Kidney (tissue), 14 donors: ENCODE measurements around the gene C16orf95. TPM values are rescaled to one million over a fixed set of nuclear protein-coding genes. Genes with fewer than 3 reads are reported as not detected.

Experiments
- DNase-seq, 5 donors: peaks; one replicate each; pipeline ENCODE4 v3.0.0-alpha.2; 2013 to 2020
- FAIRE-seq: peaks from 2 replicates; lab custom pipeline; 2012; peaks lifted over from hg19 to GRCh38; lab: Jason Lieb, UNC
- H3K27ac ChIP-seq, 2 donors: one replicate each; pipeline ENCODE4 v1.7.0; 2013; ENCODE audit warnings: low read depth in 2 of 2, low read length in 2 of 2, inconsistent platforms in 1 of 2
- H3K27me3 ChIP-seq: one replicate; pipeline ENCODE4 v1.7.1; 2013; ENCODE audit warnings: low read length, inconsistent platforms; ENCODE audit not compliant: control insufficient read depth, insufficient read depth
- H3K36me3 ChIP-seq, 3 donors: one replicate each; pipeline versions ENCODE4 v1.7.0 to v1.7.1; 2013; ENCODE audit warnings: low read length in 3 of 3, control low read depth in 1 of 3, inconsistent platforms in 1 of 3; ENCODE audit not compliant: insufficient read depth in 3 of 3, control insufficient read depth in 2 of 3
- H3K4me1 ChIP-seq, 3 donors: one replicate each; pipeline versions ENCODE4 v1.7.0 to v1.7.1; 2013; ENCODE audit warnings: low read length in 3 of 3, inconsistent platforms in 1 of 3, low read depth in 1 of 3; ENCODE audit not compliant: control insufficient read depth in 2 of 3, insufficient read depth in 2 of 3
- H3K4me3 ChIP-seq, 3 donors: one replicate each; pipeline versions ENCODE4 v1.7.0 to v1.8.1; 2013; ENCODE audit warnings: low read length in 3 of 3, control low read depth in 1 of 3, inconsistent platforms in 1 of 3
- H3K9ac ChIP-seq, 3 donors: one replicate each; pipeline versions ENCODE4 v1.7.0 to v1.7.1; 2013; ENCODE audit warnings: low read length in 3 of 3, control low read depth in 1 of 3, inconsistent platforms in 1 of 3
- H3K9me3 ChIP-seq, 3 donors: one replicate each; pipeline versions ENCODE4 v1.7.0 to v1.7.1; 2013; ENCODE audit warnings: low read length in 3 of 3, control low read depth in 1 of 3, inconsistent platforms in 1 of 3; ENCODE audit not compliant: control insufficient read depth in 2 of 3, insufficient read depth in 1 of 3
- intact Hi-C: fragments of 100-400 bp; cut with DNase I; formaldehyde crosslinking; loops from one replicate; pipeline ENCODE4 v1.11.1; 2022
- polyA plus RNA-seq: library from polyadenylated mRNA; stranded (reverse); fragments of 350-450 nt; fragmentation: Illumina TruSeq; extraction: RNeasy Lipid Tissue Mini Kit (QIAGEN cat#74804); gene quantifications from one replicate; pipeline ENCODE4 v1.2.3, GENCODE V29; 2014; ENCODE audit warnings: low read depth, low replicate concordance; ENCODE audit not compliant: insufficient read depth
- total RNA-seq: library from RNA; stranded (reverse); fragmentation: NEBNext Ultra II Directional; extraction: Animal tissue kit (Norgen Biotek cat#: 25700); gene quantifications from one replicate; pipeline ENCODE4 v1.2.1, GENCODE V29; 2021
- TF ChIP-seq, protein P1 (sequence below): IDR thresholded peaks from 3 replicates; pipeline ENCODE4 v1.5.1; 2012; ENCODE audit warnings: mild to moderate bottlenecking, moderate library complexity, borderline replicate concordance; ENCODE audit not compliant: insufficient read depth; ENCODE audit errors: extremely low read depth
- donor health status: control.
- donor health status: control.
- donor health status: control.
- donor health status: control.
- donor health status: control.
- donor health status: DM: yes; HTN: yes; CAD: no.
- donor health status: Normal renal cell carcinoma (clear cell type).

The C16orf95 gene
- total and polyA plus RNA-seq, 2 donors from 2014 or later: 2.5 to 11.5 TPM

DNA sequence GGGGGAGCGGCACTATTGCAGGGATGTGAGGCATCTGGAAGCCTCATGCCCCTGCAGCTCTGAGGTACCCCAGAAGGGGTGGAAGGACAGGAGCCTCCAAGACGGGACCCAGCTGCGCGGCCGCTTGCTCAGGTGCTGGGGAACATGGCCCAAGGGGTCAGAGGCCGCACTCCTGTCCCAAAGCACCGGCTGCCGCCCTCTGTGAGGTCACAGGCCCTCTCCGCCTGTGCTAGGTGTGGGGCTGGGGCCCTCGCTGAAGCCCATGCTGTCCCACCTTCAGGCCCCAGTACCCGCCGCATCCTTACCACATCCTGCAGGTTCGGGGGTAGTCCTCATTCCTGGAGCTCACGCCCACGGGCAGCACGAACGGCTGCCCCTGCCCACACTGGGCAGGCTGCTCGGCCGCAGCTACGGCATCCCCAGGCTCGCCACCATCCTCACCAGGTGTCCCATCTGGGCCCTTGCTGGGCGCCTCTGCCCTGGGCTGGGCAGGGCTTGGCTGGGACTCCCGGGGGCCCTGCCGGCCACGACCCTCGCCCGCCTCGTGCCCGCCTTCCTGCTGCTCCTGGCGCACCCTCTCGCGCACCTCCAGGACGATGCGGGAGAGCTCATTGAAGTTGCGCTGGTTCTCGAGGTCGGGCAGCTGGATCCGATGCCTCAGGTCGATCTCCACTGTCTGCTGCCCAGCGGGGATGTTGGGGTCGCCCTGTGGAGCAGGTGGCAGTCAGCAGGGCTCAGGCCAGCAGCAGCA lies 16.6 kb upstream of the C16orf95 start:
- no peak overlapping the region for H3K9ac ChIP-seq
- no peak overlapping the region for H3K27ac ChIP-seq
- intact Hi-C loops: no loop called here
- no peaks in the 10 kb centered on the region for H3K9me3 ChIP-seq
- peaks cover 0 to 29% (median 13%) of the 10 kb centered on the region in 3 donors for H3K36me3 ChIP-seq
- TF ChIP-seq, protein P1, sequence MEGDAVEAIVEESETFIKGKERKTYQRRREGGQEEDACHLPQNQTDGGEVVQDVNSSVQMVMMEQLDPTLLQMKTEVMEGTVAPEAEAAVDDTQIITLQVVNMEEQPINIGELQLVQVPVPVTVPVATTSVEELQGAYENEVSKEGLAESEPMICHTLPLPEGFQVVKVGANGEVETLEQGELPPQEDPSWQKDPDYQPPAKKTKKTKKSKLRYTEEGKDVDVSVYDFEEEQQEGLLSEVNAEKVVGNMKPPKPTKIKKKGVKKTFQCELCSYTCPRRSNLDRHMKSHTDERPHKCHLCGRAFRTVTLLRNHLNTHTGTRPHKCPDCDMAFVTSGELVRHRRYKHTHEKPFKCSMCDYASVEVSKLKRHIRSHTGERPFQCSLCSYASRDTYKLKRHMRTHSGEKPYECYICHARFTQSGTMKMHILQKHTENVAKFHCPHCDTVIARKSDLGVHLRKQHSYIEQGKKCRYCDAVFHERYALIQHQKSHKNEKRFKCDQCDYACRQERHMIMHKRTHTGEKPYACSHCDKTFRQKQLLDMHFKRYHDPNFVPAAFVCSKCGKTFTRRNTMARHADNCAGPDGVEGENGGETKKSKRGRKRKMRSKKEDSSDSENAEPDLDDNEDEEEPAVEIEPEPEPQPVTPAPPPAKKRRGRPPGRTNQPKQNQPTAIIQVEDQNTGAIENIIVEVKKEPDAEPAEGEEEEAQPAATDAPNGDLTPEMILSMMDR: no peak
- no peak for FAIRE-seq
- DNase-seq: peak in 1 of 5 donors; percentile 68
- H3K27me3 ChIP-seq: no peaks in the 10 kb centered on the region
- no peaks in the 10 kb centered on the region for H3K4me1 ChIP-seq
- H3K4me3 ChIP-seq: no peak overlapping the region

DNA sequence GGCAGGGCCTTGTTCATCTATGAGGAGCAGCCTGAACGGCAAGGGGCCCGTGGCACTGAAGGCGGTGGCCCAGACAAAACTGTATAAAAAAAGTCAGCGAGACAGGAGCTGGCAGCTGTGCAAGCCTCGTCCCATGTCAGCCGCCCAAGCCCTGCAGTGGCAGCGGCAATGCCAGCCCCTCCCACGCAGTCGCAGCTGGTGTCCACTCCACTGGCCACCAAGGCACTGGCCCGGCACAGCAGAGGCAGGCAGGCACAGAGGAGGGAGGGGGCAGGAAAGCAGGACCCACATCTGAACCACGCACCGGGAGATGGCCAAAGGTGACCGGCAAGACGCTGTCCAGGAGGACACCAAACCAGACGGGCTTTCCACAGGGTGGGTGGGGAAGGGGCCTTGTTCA lies 15.9 kb upstream of the C16orf95 start:
- no peaks in the 10 kb centered on the region for H3K4me1 ChIP-seq
- intact Hi-C loops: no loop called here
- H3K27me3 ChIP-seq: no peaks in the 10 kb centered on the region
- peak in 2 of 5 donors; percentile 40 to 65 for DNase-seq
- no peak overlapping the region for H3K4me3 ChIP-seq
- H3K27ac ChIP-seq: no peak overlapping the region
- H3K9me3 ChIP-seq: no peaks in the 10 kb centered on the region
- H3K36me3 ChIP-seq: peaks cover 0 to 29% (median 15%) of the 10 kb centered on the region in 3 donors
- no peak for FAIRE-seq
- TF ChIP-seq, protein P1: no peak
- H3K9ac ChIP-seq: no peak overlapping the region

DNA sequence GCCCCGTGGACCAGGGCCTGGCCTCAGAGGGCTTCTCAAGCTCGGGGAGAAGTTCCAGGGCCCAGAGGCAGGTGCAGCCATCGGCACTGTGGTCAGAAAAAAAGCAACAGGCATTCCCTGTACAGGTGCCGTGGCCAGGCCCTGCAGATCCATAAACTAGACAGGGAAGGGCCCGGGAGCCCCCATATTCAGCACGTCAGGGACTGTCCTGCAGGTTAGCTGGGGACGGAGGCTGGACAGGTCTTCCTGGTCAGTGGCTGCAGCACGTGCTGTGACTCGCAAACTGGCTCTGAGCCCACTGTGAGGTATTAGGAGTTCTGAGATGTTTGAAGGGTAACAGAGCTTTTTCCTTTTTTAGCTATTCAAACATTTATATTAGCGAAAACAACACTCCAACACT lies 15.0 kb upstream of the C16orf95 start:
- no peaks in the 10 kb centered on the region for H3K9me3 ChIP-seq
- FAIRE-seq (no peak), DNase-seq (peak in 1 of 5 donors; percentile 58)
- TF ChIP-seq, protein P1: no peak
- H3K27me3 ChIP-seq: no peaks in the 10 kb centered on the region
- no peak overlapping the region for H3K4me3 ChIP-seq
- intact Hi-C loops: no loop called here
- no peak overlapping the region for H3K9ac ChIP-seq
- peaks cover 0 to 29% (median 15%) of the 10 kb centered on the region in 3 donors for H3K36me3 ChIP-seq
- H3K27ac ChIP-seq: no peak overlapping the region
- no peaks in the 10 kb centered on the region for H3K4me1 ChIP-seq
